Activated B cell treated with CpG ODN at 0.5 μM for 24 hours (primary cell): ENCODE measurements around the gene JAG1. TPM values are rescaled to one million over a fixed set of nuclear protein-coding genes. Genes with fewer than 3 reads are reported as not detected.

ENCODE experiments used
- ATAC-seq: fragments of 200-7000 bp; cut with Tn5 transposase; one replicate; pipeline ENCODE4 v1.10.0; 2021; ENCODE audit warnings: low read depth, mild to moderate bottlenecking, moderate library complexity
- CTCF ChIA-PET: fragments of 350-600 bp; sonication (Branson Sonifier 250); formaldehyde crosslinking; loops from one replicate; lab custom pipeline; 2021; ENCODE audit warnings: antibody characterized with exemption; lab: Charles Lee
- POLR2A ChIA-PET: fragments of 350-600 bp; sonication (Branson Sonifier 250); formaldehyde crosslinking; loops from one replicate; lab custom pipeline; 2021; ENCODE audit warnings: antibody characterized with exemption; lab: Charles Lee
- DNase-seq: peaks from one replicate; pipeline ENCODE4 v3.0.0; 2022
- H3K27ac Mint-ChIP-seq: one replicate; pipeline ENCODE4 v1.8.0; 2020; ENCODE audit warnings: mixed read lengths
- H3K27me3 Mint-ChIP-seq: one replicate; pipeline ENCODE4 v1.8.0; 2021; ENCODE audit warnings: mixed read lengths
- H3K36me3 Mint-ChIP-seq: one replicate; pipeline ENCODE4 v1.8.0; 2021; ENCODE audit warnings: low read depth, mixed read lengths
- H3K4me1 Mint-ChIP-seq: one replicate; pipeline ENCODE4 v1.8.0; 2021; ENCODE audit warnings: mixed read lengths
- H3K4me3 Mint-ChIP-seq: one replicate; pipeline ENCODE4 v1.8.0; 2020; ENCODE audit warnings: mild to moderate bottlenecking, mixed read lengths
- H3K9me3 Mint-ChIP-seq: one replicate; pipeline ENCODE4 v1.8.0; 2020; ENCODE audit warnings: mixed read lengths
- intact Hi-C: fragments of 100-400 bp; cut with micrococcal nuclease; formaldehyde crosslinking; loops from one replicate; pipeline ENCODE4 v1.15.1; 2024
- total RNA-seq: library from RNA; stranded (reverse); gene quantifications from 2 replicates; pipeline ENCODE4 v1.2.3, GENCODE V29; 2022
- TF ChIP-seq, protein P1 (sequence below): fragments of 200-600 bp; IDR thresholded peaks from one replicate; pipeline ENCODE4 v1.8.0; 2022; ENCODE audit warnings: antibody characterized with exemption, mild to moderate bottlenecking

Gene JAG1
- total RNA-seq, 1 donor from 2014 or later: not detected

DNA sequence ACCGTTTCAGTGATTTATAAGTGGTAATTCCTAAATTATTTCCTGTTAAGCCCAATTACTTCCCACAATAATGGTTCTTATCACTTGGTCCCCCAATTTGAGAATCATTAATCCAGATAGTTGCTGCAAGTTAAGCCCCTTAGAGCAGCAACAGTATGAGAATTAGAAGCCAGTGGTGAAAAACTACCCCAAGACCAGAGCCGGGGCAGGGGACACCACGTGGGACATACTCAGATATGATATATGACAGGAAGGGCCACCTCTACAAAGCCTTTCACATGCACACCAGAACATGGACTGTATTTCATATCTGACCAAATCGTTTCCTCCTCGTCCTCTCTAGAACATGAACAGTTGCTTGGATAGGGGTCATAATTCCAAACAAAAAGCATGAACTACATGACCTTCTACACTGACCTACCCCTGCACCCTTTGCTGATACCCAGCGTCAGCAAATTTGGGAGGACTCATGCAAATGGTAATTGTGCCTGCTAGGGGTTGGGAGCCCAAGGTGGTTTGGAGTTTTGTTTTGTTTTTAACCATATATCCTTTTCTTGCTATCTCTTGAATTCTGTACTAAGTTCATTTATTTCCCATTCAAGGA, 3.9 kb downstream of the JAG1 start:
- TF ChIP-seq, protein P1, sequence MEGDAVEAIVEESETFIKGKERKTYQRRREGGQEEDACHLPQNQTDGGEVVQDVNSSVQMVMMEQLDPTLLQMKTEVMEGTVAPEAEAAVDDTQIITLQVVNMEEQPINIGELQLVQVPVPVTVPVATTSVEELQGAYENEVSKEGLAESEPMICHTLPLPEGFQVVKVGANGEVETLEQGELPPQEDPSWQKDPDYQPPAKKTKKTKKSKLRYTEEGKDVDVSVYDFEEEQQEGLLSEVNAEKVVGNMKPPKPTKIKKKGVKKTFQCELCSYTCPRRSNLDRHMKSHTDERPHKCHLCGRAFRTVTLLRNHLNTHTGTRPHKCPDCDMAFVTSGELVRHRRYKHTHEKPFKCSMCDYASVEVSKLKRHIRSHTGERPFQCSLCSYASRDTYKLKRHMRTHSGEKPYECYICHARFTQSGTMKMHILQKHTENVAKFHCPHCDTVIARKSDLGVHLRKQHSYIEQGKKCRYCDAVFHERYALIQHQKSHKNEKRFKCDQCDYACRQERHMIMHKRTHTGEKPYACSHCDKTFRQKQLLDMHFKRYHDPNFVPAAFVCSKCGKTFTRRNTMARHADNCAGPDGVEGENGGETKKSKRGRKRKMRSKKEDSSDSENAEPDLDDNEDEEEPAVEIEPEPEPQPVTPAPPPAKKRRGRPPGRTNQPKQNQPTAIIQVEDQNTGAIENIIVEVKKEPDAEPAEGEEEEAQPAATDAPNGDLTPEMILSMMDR: no peak
- Mint-ChIP-seq H3K27ac (no peak overlapping the region), H3K36me3 (no peaks in the 10 kb centered on the region), H3K4me3 (peak overlapping the region; percentile 29), H3K27me3 (peaks cover 40% of the 10 kb centered on the region), H3K9me3 (no peaks in the 10 kb centered on the region), H3K4me1 (peaks cover 33% of the 10 kb centered on the region)
- ChIA-PET CTCF (no interaction called here), POLR2A (no interaction called here)
- intact Hi-C loops: loop anchor here (5.0 to 10.0 kb wide), 2 partner anchors 38 to 455 kb away; partner anchors contain the start of gene SNAP25
- DNase-seq (no peak), ATAC-seq (no peak)

DNA sequence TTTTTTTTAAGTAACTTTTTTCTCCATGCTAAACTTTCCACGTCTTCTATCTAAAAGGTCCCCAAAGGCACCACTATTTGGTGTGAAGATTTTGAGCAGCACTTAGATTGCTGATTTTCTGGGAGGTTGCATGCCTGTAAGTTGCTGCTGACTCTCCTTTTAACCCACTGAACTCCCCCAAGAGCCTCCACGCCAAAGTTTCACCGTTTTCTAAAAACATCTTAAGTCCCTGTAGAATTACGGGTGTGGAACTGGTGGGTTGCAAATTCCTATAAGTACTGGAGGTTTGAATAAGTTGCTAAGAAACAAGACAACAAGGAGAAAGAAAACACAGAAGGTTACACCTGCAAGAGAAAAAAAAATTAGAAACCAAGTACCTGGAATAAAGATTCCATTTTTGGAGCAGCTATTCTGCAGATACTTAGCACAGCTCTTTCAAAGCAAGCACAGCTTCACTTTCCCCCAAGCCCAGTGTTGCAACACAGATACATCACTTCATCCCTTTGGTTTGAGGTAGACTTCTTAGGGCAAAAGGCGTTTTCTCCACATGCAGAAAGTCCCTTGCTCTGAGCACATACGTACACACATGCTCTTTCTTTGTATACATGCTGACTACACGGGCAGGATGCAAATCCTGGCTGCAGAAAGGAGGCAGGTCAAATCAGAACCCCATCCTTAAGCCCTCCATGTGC, 5.0 kb downstream of the JAG1 start:
- Mint-ChIP-seq H3K4me1 (peaks cover 32% of the 10 kb centered on the region), H3K27ac (no peak overlapping the region), H3K4me3 (no peak overlapping the region), H3K36me3 (no peaks in the 10 kb centered on the region), H3K9me3 (no peaks in the 10 kb centered on the region), H3K27me3 (peaks cover 44% of the 10 kb centered on the region)
- intact Hi-C loops: no loop called here
- DNase-seq (no peak), ATAC-seq (no peak)
- ChIA-PET POLR2A (no interaction called here), CTCF (no interaction called here)
- TF ChIP-seq, protein P1: no peak

DNA sequence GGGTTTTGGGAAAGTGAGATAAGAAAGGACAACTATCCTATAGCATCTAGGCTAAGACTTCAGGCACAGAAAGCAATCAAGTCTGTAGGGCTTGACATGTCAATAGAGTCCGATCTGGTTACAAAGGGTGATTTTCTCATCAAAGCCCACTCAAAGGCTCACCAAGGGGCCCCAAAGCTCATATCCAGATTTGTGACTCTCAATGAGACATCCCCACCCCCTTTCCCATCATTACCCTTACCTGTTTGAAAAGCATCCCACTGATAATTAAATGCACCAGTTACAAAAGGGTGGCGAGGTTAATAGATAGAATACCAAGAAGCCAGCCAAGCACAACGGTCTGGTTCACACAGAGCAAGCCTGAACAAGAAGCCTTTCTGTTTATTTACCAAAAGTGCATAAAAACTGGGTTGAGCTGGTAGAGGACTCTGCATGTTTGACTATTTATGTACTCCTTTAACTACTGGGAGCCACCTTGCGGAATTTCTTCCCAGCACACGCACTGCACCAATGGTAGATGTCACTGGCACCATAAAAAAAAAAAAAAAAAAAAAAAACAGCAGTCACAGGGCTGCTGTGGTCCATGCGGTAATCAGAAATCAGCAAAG, 6.1 kb downstream of the JAG1 start:
- Mint-ChIP-seq H3K4me1 (peaks cover 25% of the 10 kb centered on the region), H3K27ac (no peak overlapping the region), H3K4me3 (no peak overlapping the region), H3K36me3 (no peaks in the 10 kb centered on the region), H3K9me3 (no peaks in the 10 kb centered on the region), H3K27me3 (peaks cover 53% of the 10 kb centered on the region)
- POLR2A ChIA-PET: no interaction called here
- DNase-seq (no peak), ATAC-seq (no peak)
- TF ChIP-seq, protein P1: no peak
- CTCF ChIA-PET: no interaction called here
- intact Hi-C loops: no loop called here

DNA sequence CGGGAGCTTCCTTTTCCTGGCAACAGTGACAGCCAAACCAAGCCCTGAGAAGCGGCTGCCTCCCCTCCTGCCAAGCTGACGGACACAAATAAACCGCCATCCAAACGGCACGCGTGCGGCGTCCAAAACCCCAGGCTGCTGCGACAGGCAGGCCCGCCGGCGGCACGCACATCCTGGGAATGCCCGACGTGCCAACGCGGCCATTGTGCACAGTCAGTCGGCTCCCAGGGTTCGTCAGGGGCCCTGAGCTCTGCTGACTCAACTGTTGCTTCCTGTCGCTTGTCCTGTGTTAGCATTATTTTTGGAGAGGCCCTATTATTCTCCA, 6.8 kb downstream of the JAG1 start:
- TF ChIP-seq, protein P1: no peak
- no peak for ATAC-seq
- CTCF ChIA-PET: no interaction called here
- no peak for DNase-seq
- Mint-ChIP-seq H3K4me1 (peaks cover 18% of the 10 kb centered on the region), H3K4me3 (no peak overlapping the region), H3K36me3 (no peaks in the 10 kb centered on the region), H3K27ac (no peak overlapping the region), H3K27me3 (peaks cover 58% of the 10 kb centered on the region), H3K9me3 (no peaks in the 10 kb centered on the region)
- POLR2A ChIA-PET: no interaction called here
- intact Hi-C loops: no loop called here
